Middle frontal gyrus (tissue), 1 donor: Measurements from ENCODE around the gene WNK2.

Experiments
- DNase-seq: peaks from one replicate; pipeline ENCODE4 v3.0.0-alpha.2; 2015; ENCODE audit warnings: low spot score; ENCODE audit errors: extremely low spot score

The WNK2 gene

GRCh38 chr9:93253633-93254032 is 69.7 kb downstream of the WNK2 start:
- DNase-seq, result no peak

GRCh38 chr9:93254061-93254481 is 70.1 kb downstream of the WNK2 start:
- no peak for DNase-seq

DNA sequence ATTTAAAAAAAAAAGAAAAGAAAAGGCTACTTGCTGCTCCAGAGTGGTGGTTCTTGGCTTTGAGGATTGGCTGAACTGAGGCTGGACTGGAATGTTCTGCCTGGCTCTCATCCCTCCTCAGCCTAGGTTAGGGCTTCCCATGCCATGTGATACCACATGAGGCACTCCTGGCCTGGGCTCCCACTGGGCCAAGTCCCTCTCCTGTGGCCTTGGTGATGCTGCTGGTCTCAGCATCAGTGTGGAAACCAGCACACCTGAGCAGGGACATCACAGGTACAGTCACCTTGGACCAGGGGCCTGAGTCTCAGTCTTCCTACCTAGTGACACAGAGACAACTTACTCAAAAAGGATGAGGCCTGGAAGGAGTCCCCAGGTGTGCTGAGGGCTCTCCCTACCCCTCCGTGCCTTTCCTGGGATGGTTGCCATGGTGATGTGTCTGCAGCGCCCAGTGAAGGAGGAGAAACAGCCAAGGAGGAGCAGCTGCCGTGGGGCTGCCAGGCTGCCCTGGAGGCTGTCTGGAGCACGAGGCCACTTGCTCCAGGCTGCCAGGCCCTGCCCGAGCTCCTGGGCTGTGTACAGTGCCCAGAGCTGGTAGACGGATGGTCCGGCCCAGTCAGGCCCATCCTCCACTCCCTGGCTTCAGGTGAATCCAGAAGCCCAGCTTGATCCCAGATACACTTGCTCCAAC is 71.0 kb downstream of the WNK2 start:
- DNase-seq, result no peak

DNA sequence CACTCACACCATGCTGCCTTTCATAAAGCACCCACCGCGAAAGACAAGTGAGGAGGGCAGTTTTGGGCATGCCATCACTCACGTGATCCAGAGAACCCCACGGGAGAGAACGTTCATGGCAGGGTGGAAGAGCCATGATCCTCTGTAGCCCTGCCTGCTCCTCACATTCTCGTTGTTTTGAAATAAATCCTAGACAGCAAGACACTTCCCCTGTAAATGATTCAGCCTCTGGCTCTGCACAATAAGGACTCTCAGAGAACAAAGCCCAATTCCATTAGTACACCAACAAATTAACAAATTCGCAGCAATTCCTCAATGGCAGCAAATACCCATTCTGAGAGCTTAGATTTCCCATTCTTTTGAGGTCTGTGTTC is 71.5 kb downstream of the WNK2 start:
- DNase-seq, result no peak

- DNase-seq, result no peak
These were observed 72.3 kb downstream of the WNK2 start for GRCh38 chr9:93255994-93256877.

DNA sequence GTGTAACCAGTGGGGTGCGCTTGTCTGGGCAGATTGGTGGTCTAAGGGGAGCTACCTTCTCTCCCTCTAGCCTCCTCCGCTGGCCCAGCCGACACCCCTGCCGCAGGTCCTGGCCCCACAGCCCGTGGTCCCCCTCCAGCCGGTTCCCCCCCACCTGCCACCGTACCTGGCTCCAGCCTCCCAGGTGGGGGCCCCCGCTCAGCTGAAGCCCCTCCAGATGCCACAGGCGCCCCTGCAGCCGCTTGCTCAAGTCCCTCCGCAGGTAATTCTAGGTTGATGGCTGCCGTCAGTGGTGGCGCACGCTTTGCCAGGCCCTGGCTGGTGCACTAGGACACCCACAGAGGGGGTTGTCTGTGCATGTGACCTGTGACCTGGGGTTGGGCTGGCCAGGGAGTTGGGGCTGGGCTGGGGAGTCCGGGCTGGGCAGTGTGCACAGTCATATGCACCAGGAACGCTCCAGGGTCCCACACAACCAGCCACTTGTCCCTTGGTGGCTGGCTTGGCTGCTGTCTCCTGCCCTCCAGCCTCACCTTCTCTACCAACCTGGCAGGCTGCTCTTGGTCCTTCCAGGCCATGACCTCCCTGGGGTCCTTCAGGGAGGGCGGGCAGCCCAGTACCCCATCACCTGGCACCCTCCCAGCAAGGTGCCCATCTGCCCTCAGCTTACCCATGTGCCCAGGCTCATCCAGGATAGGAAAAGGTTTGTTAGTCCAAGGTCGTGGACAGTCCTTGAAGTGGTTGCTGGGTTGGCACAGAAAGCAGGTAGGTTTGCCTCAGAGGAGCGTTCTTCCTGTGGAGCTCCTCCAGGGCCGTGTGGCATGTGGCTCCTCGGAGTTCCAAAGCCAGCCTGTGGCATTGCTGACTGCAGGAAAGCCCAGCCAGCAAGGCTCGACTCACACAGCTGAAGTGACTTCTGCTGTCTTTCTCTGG is 73.2 kb downstream of the WNK2 start:
- DNase-seq, result no peak

GRCh38 chr9:93257808-93258331 is 73.9 kb downstream of the WNK2 start:
- no peak for DNase-seq

DNA sequence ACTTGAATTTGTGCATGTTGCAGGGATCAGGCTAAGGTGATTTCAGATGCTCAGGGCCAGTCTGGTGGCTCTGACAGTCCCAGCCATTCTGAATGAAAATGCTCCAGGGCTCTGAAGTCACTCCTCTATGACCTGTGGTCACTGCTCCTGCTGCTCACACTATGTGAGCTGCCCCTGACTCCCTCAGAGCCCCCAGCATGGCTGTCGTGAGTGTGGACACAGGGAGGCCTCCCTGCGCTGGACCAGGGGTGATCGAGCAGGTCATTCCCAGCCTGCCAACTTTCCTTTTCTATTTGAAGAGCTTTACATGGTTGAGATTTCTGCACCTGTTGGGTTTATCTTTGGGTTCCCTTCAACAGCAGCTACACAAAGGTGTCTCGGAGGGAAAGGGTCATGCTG is 74.5 kb downstream of the WNK2 start:
- DNase-seq, result no peak

DNA sequence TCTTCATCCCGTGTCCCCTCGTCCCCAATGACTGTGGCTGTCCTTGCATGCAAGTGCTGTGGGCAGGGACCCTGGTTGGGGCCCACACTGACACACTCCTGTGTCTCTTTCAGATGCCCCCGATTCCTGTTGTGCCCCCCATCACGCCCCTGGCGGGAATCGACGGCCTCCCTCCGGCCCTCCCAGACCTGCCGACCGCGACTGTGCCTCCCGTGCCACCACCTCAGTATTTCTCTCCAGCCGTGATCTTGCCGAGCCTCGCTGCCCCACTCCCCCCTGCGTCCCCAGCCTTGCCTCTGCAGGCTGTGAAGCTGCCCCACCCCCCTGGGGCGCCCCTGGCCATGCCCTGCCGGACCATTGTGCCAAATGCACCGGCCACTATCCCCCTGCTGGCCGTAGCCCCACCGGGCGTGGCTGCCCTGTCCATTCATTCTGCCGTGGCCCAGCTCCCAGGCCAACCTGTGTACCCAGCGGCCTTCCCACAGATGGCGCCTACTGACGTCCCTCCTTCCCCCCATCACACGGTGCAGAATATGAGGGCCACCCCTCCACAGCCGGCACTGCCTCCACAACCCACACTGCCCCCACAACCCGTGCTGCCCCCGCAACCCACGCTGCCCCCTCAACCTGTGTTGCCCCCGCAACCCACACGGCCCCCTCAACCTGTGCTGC is 75.0 kb downstream of the WNK2 start:
- no peak for DNase-seq

DNA sequence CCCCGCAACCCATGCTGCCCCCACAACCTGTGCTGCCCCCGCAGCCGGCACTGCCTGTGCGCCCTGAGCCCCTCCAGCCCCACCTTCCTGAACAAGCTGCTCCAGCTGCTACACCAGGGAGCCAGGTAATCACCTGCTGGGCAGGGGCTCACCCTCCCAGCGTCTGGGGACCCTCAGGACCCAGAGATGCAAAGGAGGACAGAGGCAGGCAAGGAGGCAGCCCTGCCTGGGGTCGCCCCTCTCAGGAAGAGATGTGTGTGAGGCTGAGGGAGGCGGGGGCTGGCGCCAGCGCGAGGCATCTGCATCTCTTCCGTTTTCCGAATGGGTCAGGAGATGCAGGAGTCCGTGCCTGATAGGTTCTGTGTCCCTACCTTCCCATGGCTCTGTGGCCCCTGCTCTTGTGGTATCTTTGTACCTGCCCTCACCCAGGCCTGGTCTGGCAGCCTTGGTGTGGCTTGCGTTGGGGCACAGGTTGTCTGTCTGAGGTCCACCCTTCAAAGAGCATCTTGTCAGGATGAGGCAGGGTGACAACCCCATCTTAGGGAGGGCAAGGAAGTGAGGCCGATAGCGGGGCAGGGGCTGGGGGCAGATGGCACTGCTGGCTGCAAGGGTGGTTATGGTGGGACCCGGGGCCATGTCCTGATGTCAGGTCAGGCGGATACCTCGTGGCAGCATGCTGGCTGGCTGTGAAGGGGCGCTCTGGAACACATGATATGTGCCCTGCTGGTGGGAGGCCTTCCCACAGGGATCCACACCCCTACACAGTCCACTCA is 75.7 kb downstream of the WNK2 start:
- no peak for DNase-seq

GRCh38 chr9:93260263-93261066 is 76.5 kb downstream of the WNK2 start:
- no peak for DNase-seq

DNA sequence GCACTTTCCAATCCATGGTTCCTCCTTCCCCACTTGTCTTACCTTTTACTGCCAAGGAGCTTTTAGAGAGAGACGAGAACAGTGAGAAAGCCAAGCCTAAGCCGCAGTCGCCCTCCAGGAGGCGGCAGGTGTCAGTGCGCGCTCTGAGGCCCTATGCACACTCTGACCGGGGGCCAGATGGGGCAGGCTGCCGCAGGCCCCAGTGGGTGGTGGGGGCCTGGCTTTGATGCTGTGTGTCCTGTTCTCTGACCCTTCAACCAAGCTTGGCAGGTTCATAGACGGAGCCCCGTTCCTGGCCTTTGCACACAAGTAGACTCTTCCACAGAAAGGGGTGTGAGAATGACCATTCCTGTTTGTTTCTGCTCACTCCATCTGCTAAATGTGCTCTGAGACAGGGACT is 77.3 kb downstream of the WNK2 start:
- DNase-seq, result no peak

DNA sequence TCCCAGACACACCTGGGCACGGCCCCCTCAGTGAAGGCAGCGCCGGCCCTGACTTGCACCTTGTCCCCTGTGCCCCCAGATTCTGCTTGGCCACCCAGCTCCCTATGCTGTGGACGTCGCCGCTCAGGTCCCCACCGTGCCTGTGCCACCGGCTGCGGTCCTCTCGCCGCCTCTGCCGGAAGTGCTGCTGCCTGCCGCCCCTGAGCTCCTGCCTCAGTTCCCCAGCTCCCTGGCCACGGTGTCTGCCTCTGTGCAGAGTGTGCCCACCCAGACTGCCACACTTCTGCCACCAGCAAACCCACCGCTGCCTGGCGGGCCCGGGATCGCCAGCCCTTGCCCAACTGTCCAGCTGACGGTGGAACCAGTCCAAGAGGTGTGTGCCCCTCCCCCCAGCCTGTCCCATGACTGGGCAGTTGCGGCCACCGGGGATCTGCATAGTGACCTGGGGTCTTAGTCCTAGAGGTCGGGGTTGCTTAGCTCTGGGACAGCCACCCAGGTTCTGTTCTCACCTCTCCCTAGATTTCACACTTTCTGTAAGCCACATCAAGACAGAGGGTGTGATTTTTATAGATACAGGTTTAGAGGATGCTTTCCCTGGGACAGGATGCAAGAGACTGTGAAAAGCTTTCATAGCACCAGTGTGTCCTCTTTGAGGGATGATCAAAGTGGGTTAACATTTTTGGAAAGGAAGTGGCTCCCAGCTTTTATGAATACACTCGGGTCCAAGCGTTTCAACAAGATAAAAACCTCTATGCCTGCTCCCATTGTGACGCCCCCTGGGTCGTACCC is 78.0 kb downstream of the WNK2 start:
- DNase-seq, result no peak

DNA sequence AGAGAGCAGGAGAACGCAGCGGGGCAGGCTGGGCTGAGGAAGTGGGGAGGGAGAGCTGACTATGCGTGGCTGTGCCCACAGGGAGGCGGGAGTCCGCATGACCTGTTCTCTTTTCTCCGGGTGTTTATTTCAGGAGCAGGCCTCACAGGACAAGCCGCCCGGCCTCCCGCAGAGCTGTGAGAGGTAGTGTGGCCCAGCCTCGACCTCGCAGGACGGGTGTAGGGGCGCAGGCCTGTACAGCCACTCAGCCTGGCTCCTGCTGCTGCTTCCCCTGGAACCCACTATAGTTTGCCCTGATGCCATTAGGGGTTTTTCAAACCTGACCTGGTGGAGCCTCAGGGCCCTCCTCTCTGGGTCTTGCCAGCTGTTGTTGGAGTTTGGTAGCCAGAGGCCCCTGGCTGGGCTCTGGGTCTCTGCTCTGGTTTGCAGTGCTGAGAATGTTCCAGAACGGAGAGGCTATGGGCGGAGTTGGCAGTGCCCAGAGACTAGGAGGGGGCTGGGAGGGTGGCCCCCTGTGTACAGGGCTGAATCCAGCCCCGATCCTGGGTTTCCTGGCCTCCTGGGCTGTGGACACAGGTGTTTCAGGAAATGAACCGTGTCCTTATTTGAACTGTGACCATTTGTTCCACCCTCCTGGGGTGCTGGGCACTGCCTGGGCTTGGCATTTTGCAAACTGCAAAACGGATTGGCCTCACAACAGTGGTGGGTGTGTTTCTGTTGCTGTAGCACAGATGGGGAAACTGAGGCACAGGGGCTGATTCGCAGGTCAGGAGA is 78.8 kb downstream of the WNK2 start:
- DNase-seq, result no peak

- no peak for DNase-seq
These were observed 79.6 kb downstream of the WNK2 start for GRCh38 chr9:93263334-93264229.

GRCh38 chr9:93264338-93265125 is 80.6 kb downstream of the WNK2 start:
- no peak for DNase-seq
